Measurements from ENCODE around the gene CYP4F22.

The CYP4F22 gene

GRCh38 chr19:15544970-15545369 lies 36.6 kb downstream of the CYP4F22 start:
- no peak overlapping the region for H2BK5ac ChIP-seq (ENCODE audit: low read length)
- no peak overlapping the region for H3K56ac ChIP-seq (ENCODE audit: low read length)
- H3K79me2 ChIP-seq (ENCODE audit: control insufficient read depth, insufficient read depth, low read length) = no peaks in the 10 kb centered on the region
- H3K9ac ChIP-seq (ENCODE audit: low read length) = no peak overlapping the region
- H2AK5ac ChIP-seq (ENCODE audit: low read length) = no peak overlapping the region
- no peak overlapping the region for H3K18ac ChIP-seq (ENCODE audit: low read length)
- H3K27ac ChIP-seq (ENCODE audit: low read depth, low read length) = no peak overlapping the region
- no peak overlapping the region for H3K4me2 ChIP-seq (ENCODE audit: low read length)
- no peaks in the 10 kb centered on the region for H3K36me3 ChIP-seq (ENCODE audit: control insufficient read depth, insufficient read depth, low read length)
- H3K27me3 ChIP-seq (ENCODE audit: insufficient read depth, low read length, poor library complexity) = no peaks in the 10 kb centered on the region
- no CpG with 5 or more reads among the region's 1 CpG for WGBS (ENCODE audit: extremely low coverage, insufficient coverage, low lambda C conversion rate)
- H3K4me3 ChIP-seq (ENCODE audit: low read length) = no peak overlapping the region
- no peak overlapping the region for H4K5ac ChIP-seq (ENCODE audit: low read length)
- no peak overlapping the region for H4K8ac ChIP-seq (ENCODE audit: low read depth, low read length)
- no peak for DNase-seq
- H3K79me1 ChIP-seq (ENCODE audit: low read length) = no peaks in the 10 kb centered on the region
- H2BK15ac ChIP-seq (replicated peaks; ENCODE audit: low read depth) = no peak overlapping the region
- no peak overlapping the region for H2BK120ac ChIP-seq (ENCODE audit: low read depth, low read length)
- no peak overlapping the region for H3K23ac ChIP-seq (ENCODE audit: low read length)
- H3K4me1 ChIP-seq (ENCODE audit: control insufficient read depth, low read depth, low read length) = no peaks in the 10 kb centered on the region
- no peak overlapping the region for H3K4ac ChIP-seq (ENCODE audit: low read depth, low read length)

- H3K4me3 ChIP-seq (ENCODE audit: low read length) = no peak overlapping the region
- no peak for DNase-seq
- no peak overlapping the region for H2AK5ac ChIP-seq (ENCODE audit: low read length)
- no peak overlapping the region for H3K4me2 ChIP-seq (ENCODE audit: low read length)
- H3K27ac ChIP-seq (ENCODE audit: low read depth, low read length) = no peak overlapping the region
- H2BK15ac ChIP-seq (replicated peaks; ENCODE audit: low read depth) = no peak overlapping the region
- no peak overlapping the region for H2BK120ac ChIP-seq (ENCODE audit: low read depth, low read length)
- H3K56ac ChIP-seq (ENCODE audit: low read length) = no peak overlapping the region
- H3K79me2 ChIP-seq (ENCODE audit: control insufficient read depth, insufficient read depth, low read length) = no peaks in the 10 kb centered on the region
- H3K4me1 ChIP-seq (ENCODE audit: control insufficient read depth, low read depth, low read length) = no peaks in the 10 kb centered on the region
- H2BK5ac ChIP-seq (ENCODE audit: low read length) = no peak overlapping the region
- no peak overlapping the region for H3K23ac ChIP-seq (ENCODE audit: low read length)
- H3K36me3 ChIP-seq (ENCODE audit: control insufficient read depth, insufficient read depth, low read length) = no peaks in the 10 kb centered on the region
- no peak overlapping the region for H3K18ac ChIP-seq (ENCODE audit: low read length)
- WGBS (ENCODE audit: extremely low coverage, insufficient coverage, low lambda C conversion rate) = no CpG with 5 or more reads among the region's 2 CpGs
- H3K4ac ChIP-seq (ENCODE audit: low read depth, low read length) = no peak overlapping the region
- H3K27me3 ChIP-seq (ENCODE audit: insufficient read depth, low read length, poor library complexity) = no peaks in the 10 kb centered on the region
- no peak overlapping the region for H3K9ac ChIP-seq (ENCODE audit: low read length)
- H3K79me1 ChIP-seq (ENCODE audit: low read length) = no peaks in the 10 kb centered on the region
- H4K5ac ChIP-seq (ENCODE audit: low read length) = no peak overlapping the region
- no peak overlapping the region for H4K8ac ChIP-seq (ENCODE audit: low read depth, low read length)
Measured at GRCh38 chr19:15548648-15549047, 40.3 kb downstream of the CYP4F22 start.

- Histone ChIP-seq H3K18ac (ENCODE audit: low read length) (no peak overlapping the region), H3K79me2 (ENCODE audit: control insufficient read depth, insufficient read depth, low read length) (no peaks in the 10 kb centered on the region), H3K79me1 (ENCODE audit: low read length) (no peaks in the 10 kb centered on the region), H4K5ac (ENCODE audit: low read length) (no peak overlapping the region), H2BK15ac (replicated peaks; ENCODE audit: low read depth) (no peak overlapping the region), H3K56ac (ENCODE audit: low read length) (no peak overlapping the region), H3K4me3 (ENCODE audit: low read length) (no peak overlapping the region), H2AK5ac (ENCODE audit: low read length) (no peak overlapping the region), H3K23ac (ENCODE audit: low read length) (no peak overlapping the region), H2BK120ac (ENCODE audit: low read depth, low read length) (no peak overlapping the region), H2BK5ac (ENCODE audit: low read length) (no peak overlapping the region), H3K4me1 (ENCODE audit: control insufficient read depth, low read depth, low read length) (no peaks in the 10 kb centered on the region), H3K4ac (ENCODE audit: low read depth, low read length) (no peak overlapping the region), H3K27ac (ENCODE audit: low read depth, low read length) (no peak overlapping the region), H3K36me3 (ENCODE audit: control insufficient read depth, insufficient read depth, low read length) (no peaks in the 10 kb centered on the region), H3K9ac (ENCODE audit: low read length) (no peak overlapping the region), H3K27me3 (ENCODE audit: insufficient read depth, low read length, poor library complexity) (no peaks in the 10 kb centered on the region), H3K4me2 (ENCODE audit: low read length) (no peak overlapping the region), H4K8ac (ENCODE audit: low read depth, low read length) (no peak overlapping the region)
- no peak for DNase-seq
- no CpG with 5 or more reads among the region's 5 CpGs for WGBS (ENCODE audit: extremely low coverage, insufficient coverage, low lambda C conversion rate)
Measured at GRCh38 chr19:15549581-15549980, 41.3 kb downstream of the CYP4F22 start.

DNA sequence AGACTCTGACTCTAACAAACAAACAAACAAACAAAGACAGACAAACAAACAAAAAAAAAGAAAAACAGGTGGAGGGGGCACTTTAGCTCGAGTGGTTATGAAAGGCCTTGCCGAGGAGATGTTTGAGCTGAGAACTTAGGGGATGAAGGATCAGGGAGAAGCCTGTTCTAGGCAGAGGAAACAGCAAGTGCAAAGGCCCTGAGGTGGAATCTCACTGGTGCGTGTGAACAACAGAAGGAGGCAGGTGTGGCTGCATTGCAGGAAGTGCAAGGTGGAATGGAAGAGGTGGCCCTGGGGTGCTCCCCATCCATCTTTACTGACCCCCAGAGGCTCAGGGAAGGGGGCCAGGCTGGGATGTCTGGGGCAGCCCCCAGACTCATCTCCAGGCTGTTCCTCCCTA lies 41.9 kb downstream of the CYP4F22 start:
- Histone ChIP-seq H3K9ac (ENCODE audit: low read length) (no peak overlapping the region), H3K18ac (ENCODE audit: low read length) (no peak overlapping the region), H3K56ac (ENCODE audit: low read length) (no peak overlapping the region), H3K4ac (ENCODE audit: low read depth, low read length) (no peak overlapping the region), H3K27me3 (ENCODE audit: insufficient read depth, low read length, poor library complexity) (no peaks in the 10 kb centered on the region), H3K79me1 (ENCODE audit: low read length) (no peaks in the 10 kb centered on the region), H3K4me2 (ENCODE audit: low read length) (no peak overlapping the region), H3K36me3 (ENCODE audit: control insufficient read depth, insufficient read depth, low read length) (no peaks in the 10 kb centered on the region), H3K23ac (ENCODE audit: low read length) (no peak overlapping the region), H3K4me1 (ENCODE audit: control insufficient read depth, low read depth, low read length) (no peaks in the 10 kb centered on the region), H3K27ac (ENCODE audit: low read depth, low read length) (no peak overlapping the region), H3K79me2 (ENCODE audit: control insufficient read depth, insufficient read depth, low read length) (no peaks in the 10 kb centered on the region), H4K8ac (ENCODE audit: low read depth, low read length) (no peak overlapping the region), H2BK15ac (replicated peaks; ENCODE audit: low read depth) (no peak overlapping the region), H2BK5ac (ENCODE audit: low read length) (no peak overlapping the region), H2BK120ac (ENCODE audit: low read depth, low read length) (no peak overlapping the region), H2AK5ac (ENCODE audit: low read length) (no peak overlapping the region), H4K5ac (ENCODE audit: low read length) (no peak overlapping the region), H3K4me3 (ENCODE audit: low read length) (no peak overlapping the region)
- no peak for DNase-seq
- no CpG with 5 or more reads among the region's 3 CpGs for WGBS (ENCODE audit: extremely low coverage, insufficient coverage, low lambda C conversion rate)

- H2AK5ac ChIP-seq (ENCODE audit: low read length) = no peak overlapping the region
- H3K27ac ChIP-seq (ENCODE audit: low read depth, low read length) = no peak overlapping the region
- H3K4me1 ChIP-seq (ENCODE audit: control insufficient read depth, low read depth, low read length) = no peaks in the 10 kb centered on the region
- H2BK120ac ChIP-seq (ENCODE audit: low read depth, low read length) = no peak overlapping the region
- no peaks in the 10 kb centered on the region for H3K79me1 ChIP-seq (ENCODE audit: low read length)
- no peak overlapping the region for H3K4me2 ChIP-seq (ENCODE audit: low read length)
- H3K56ac ChIP-seq (ENCODE audit: low read length) = no peak overlapping the region
- H2BK5ac ChIP-seq (ENCODE audit: low read length) = no peak overlapping the region
- DNase-seq = no peak
- H2BK15ac ChIP-seq (replicated peaks; ENCODE audit: low read depth) = no peak overlapping the region
- no peak overlapping the region for H3K4ac ChIP-seq (ENCODE audit: low read depth, low read length)
- no peaks in the 10 kb centered on the region for H3K79me2 ChIP-seq (ENCODE audit: control insufficient read depth, insufficient read depth, low read length)
- no peak overlapping the region for H3K9ac ChIP-seq (ENCODE audit: low read length)
- no peak overlapping the region for H4K8ac ChIP-seq (ENCODE audit: low read depth, low read length)
- no CpG with 5 or more reads among the region's 8 CpGs for WGBS (ENCODE audit: extremely low coverage, insufficient coverage, low lambda C conversion rate)
- no peaks in the 10 kb centered on the region for H3K36me3 ChIP-seq (ENCODE audit: control insufficient read depth, insufficient read depth, low read length)
- H3K18ac ChIP-seq (ENCODE audit: low read length) = no peak overlapping the region
- H3K4me3 ChIP-seq (ENCODE audit: low read length) = no peak overlapping the region
- no peak overlapping the region for H4K5ac ChIP-seq (ENCODE audit: low read length)
- H3K27me3 ChIP-seq (ENCODE audit: insufficient read depth, low read length, poor library complexity) = no peaks in the 10 kb centered on the region
- H3K23ac ChIP-seq (ENCODE audit: low read length) = no peak overlapping the region
Measured at GRCh38 chr19:15550929-15551292, 42.6 kb downstream of the CYP4F22 start.

DNA sequence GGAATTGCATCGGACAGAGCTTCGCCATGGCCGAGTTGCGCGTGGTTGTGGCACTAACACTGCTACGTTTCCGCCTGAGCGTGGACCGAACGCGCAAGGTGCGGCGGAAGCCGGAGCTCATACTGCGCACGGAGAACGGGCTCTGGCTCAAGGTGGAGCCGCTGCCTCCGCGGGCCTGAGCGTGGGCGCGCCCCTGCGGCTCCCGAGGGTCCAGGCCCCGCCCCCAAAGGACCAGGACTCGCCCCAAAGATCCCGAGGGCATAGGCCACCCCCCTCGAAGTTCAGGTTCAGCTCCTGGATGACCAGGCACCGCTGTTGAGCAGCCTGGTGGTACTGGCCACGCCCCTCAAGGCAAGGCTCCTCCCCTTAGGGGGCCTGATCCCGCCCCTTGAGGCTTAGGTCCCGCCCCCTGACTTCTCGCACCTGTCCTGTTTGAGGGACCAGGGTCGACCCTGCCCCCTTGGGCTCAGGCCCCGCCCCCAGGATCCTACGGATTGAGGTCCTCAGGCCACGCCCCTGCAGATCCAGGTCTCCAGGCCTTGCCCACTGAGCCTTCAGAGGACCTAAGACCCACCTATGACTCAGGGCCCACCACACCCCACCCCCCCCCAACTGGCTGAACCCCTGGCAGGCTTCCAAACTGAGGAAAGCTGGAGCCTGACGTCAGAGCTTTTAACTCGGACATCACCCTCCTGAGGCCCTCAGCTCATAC lies 43.1 kb downstream of the CYP4F22 start:
- Histone ChIP-seq H3K36me3 (ENCODE audit: control insufficient read depth, insufficient read depth, low read length) (no peaks in the 10 kb centered on the region), H3K4me2 (ENCODE audit: low read length) (no peak overlapping the region), H3K79me2 (ENCODE audit: control insufficient read depth, insufficient read depth, low read length) (no peaks in the 10 kb centered on the region), H3K4ac (ENCODE audit: low read depth, low read length) (no peak overlapping the region), H3K4me1 (ENCODE audit: control insufficient read depth, low read depth, low read length) (no peaks in the 10 kb centered on the region), H3K23ac (ENCODE audit: low read length) (no peak overlapping the region), H2AK5ac (ENCODE audit: low read length) (no peak overlapping the region), H4K8ac (ENCODE audit: low read depth, low read length) (no peak overlapping the region), H3K9ac (ENCODE audit: low read length) (no peak overlapping the region), H3K27me3 (ENCODE audit: insufficient read depth, low read length, poor library complexity) (no peaks in the 10 kb centered on the region), H4K5ac (ENCODE audit: low read length) (no peak overlapping the region), H2BK15ac (replicated peaks; ENCODE audit: low read depth) (no peak overlapping the region), H3K56ac (ENCODE audit: low read length) (no peak overlapping the region), H3K79me1 (ENCODE audit: low read length) (no peaks in the 10 kb centered on the region), H2BK5ac (ENCODE audit: low read length) (no peak overlapping the region), H2BK120ac (ENCODE audit: low read depth, low read length) (no peak overlapping the region), H3K4me3 (ENCODE audit: low read length) (no peak overlapping the region), H3K18ac (ENCODE audit: low read length) (no peak overlapping the region), H3K27ac (ENCODE audit: low read depth, low read length) (no peak overlapping the region)
- no CpG with 5 or more reads among the region's 40 CpGs for WGBS (ENCODE audit: extremely low coverage, insufficient coverage, low lambda C conversion rate)
- DNase-seq = peak; percentile 23
